ENCODE measurements around the gene PTPRZ1. TPM values are rescaled to one million over a fixed set of nuclear protein-coding genes. Genes with fewer than 3 reads are reported as not detected.

Gene PTPRZ1
- total and polyA plus RNA-seq, 2 of the 13 experiments (the other 11 are each of a cell fraction or from before 2014, with no cell fraction given) = not detected

DNA sequence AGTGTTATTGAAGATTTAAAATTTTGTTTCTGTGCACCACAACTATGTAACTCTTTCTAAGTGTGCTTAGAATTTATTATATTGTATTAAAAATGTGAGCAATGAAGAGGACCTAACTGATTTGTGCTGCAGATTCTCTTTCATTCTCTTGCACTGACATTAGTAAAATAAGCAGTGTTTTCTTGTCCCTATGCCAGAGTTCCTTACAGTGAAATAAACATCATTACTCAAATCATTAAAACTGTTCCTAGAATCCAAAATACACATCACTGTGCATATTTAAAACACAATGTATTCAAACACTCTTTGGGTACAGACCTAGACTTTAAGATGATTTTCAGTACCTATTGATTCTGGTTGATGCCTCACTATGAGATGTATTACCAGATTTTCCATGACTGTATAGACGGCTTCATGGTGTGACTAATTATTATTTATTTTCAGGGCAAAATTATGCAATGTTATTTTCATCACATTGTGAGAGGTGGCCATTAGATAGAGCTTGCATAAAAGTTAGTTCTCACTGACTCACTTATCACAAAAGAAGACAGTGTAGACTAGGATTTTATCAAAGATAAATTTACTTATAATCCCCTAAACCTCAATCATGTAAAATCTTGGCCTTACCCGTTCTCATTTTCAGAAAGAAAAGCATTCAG lies 93.4 kb downstream of the PTPRZ1 start:
- DNase-seq (ENCODE audit: low spot score) (no peak), FAIRE-seq (no peak), ATAC-seq (no peak)
- Histone ChIP-seq H3K4me3 (replicated peaks in 1 of 3; ENCODE audit: insufficient read depth in 1 of 3, low read depth in 2 of 3, low read length in 3 of 3) (no peak overlapping the region), H3K27me3 (ENCODE audit: control insufficient read depth in 1 of 2, insufficient read depth in 2 of 2, low read length in 2 of 2) (no peaks in the 10 kb centered on the region), H4K20me1 (ENCODE audit: insufficient read depth, low read length) (no peaks in the 10 kb centered on the region), H3K4me2 (ENCODE audit: low read depth, low read length) (no peak overlapping the region), H3K9ac (ENCODE audit: insufficient read depth, low read depth, low read length) (no peak overlapping the region), H3K4me1 (ENCODE audit: insufficient read depth, low read length) (no peaks in the 10 kb centered on the region), H3K79me2 (ENCODE audit: insufficient read depth, low read length) (no peaks in the 10 kb centered on the region), H3K27ac (ENCODE audit: extremely low read length, insufficient read depth, low read length) (no peak overlapping the region), H3K36me3 (replicated peaks in 1 of 2; ENCODE audit: control insufficient read depth in 1 of 2, insufficient read depth in 2 of 2, low read length in 2 of 2) (no peaks in the 10 kb centered on the region), H3K9me3 (ENCODE audit: low read length) (no peaks in the 10 kb centered on the region), H2AFZ (ENCODE audit: low read length) (no peak overlapping the region)
- BruUV-seq (replicated peaks) = no TSS peak
- ChIA-PET CTCF (ENCODE audit: low intra/inter-chr PET ratio, low total read pairs) (no interaction called here), POLR2A (no interaction called here)
- WGBS (ENCODE audit: low lambda C conversion rate) = 0% methylated on average over 2 of the region's 2 CpGs
- TF ChIP-seq ELF4 (CRISPR knock-in tag; IDR thresholded peaks at IDR 0.05; ENCODE audit: borderline replicate concordance) (no peak), NR2F1 (CRISPR knock-in tag; IDR thresholded peaks at IDR 0.05) (no peak), ZMYM4 (CRISPR knock-in tag; IDR thresholded peaks at IDR 0.05) (no peak), GATAD1 (CRISPR knock-in tag; IDR thresholded peaks at IDR 0.05) (no peak), MXD1 (CRISPR knock-in tag; IDR thresholded peaks at IDR 0.05) (no peak)
- TF ChIP-seq, protein P1, sequence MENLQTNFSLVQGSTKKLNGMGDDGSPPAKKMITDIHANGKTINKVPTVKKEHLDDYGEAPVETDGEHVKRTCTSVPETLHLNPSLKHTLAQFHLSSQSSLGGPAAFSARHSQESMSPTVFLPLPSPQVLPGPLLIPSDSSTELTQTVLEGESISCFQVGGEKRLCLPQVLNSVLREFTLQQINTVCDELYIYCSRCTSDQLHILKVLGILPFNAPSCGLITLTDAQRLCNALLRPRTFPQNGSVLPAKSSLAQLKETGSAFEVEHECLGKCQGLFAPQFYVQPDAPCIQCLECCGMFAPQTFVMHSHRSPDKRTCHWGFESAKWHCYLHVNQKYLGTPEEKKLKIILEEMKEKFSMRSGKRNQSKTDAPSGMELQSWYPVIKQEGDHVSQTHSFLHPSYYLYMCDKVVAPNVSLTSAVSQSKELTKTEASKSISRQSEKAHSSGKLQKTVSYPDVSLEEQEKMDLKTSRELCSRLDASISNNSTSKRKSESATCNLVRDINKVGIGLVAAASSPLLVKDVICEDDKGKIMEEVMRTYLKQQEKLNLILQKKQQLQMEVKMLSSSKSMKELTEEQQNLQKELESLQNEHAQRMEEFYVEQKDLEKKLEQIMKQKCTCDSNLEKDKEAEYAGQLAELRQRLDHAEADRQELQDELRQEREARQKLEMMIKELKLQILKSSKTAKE (CRISPR knock-in tag; IDR thresholded peaks at IDR 0.05; ENCODE audit: borderline replicate concordance) = no peak
- in situ Hi-C loops (cut with HindIII; ENCODE audit: extremely low pct_ligation_motif_present, low pct_unique_long_range_greater_than_20kb) (no loop called here), intact Hi-C loops (cut with micrococcal nuclease; ENCODE audit: unreplicated experiment) (no loop called here)
